OCI-LY1 (cell line): ENCODE measurements around the gene SLC41A2.

ENCODE experiments used
- H2AFZ ChIP-seq: fragments of 200-600 bp; sonication (generic), shearing (Covaris generic); 2 replicates; pipeline ENCODE4 v1.6.0; 2014; ENCODE audit warnings: antibody characterized with exemption, mild to moderate bottlenecking, low read length
- H3F3A ChIP-seq: fragments of 200-600 bp; sonication (generic), shearing (Covaris generic); 2 replicates; pipeline ENCODE4 v1.6.0; 2014; ENCODE audit warnings: mild to moderate bottlenecking, antibody characterized with exemption, low read length, moderate library complexity; ENCODE audit not compliant: insufficient read depth
- H3K27ac ChIP-seq: fragments of 200-600 bp; sonication (generic); 2 replicates; pipeline ENCODE4 v1.5.1; 2014; ENCODE audit warnings: low read length, mixed run types, mild to moderate bottlenecking, low read depth; ENCODE audit not compliant: poor library complexity, severe bottlenecking
- H3K27me3 ChIP-seq: fragments of 200-600 bp; sonication (generic); 2 replicates; pipeline ENCODE4 v1.6.0; 2014; ENCODE audit warnings: antibody characterized with exemption, mild to moderate bottlenecking, low read length, moderate library complexity; ENCODE audit not compliant: insufficient read depth
- H3K36me3 ChIP-seq: fragments of 200-600 bp; sonication (generic); 2 replicates; pipeline ENCODE4 v1.6.1; 2014; ENCODE audit warnings: mild to moderate bottlenecking, antibody characterized with exemption, low read length, moderate library complexity, mixed read lengths; ENCODE audit not compliant: insufficient read depth
- H3K4me1 ChIP-seq: fragments of 200-600 bp; sonication (generic); 2 replicates; pipeline ENCODE4 v1.5.1; 2014; ENCODE audit warnings: mild to moderate bottlenecking, low read length, moderate library complexity; ENCODE audit not compliant: insufficient read depth, severe bottlenecking
- H3K4me2 ChIP-seq: fragments of 200-600 bp; sonication (generic), shearing (Covaris generic); 2 replicates; pipeline ENCODE4 v1.6.1; 2014; ENCODE audit warnings: low read length
- H3K4me3 ChIP-seq: fragments of 200-600 bp; sonication (generic); 2 replicates; pipeline ENCODE4 v1.5.1; 2014; ENCODE audit warnings: low read length, low read depth, mild to moderate bottlenecking, mixed read lengths; ENCODE audit not compliant: poor library complexity, severe bottlenecking
- H3K79me2 ChIP-seq: fragments of 200-600 bp; shearing (Covaris generic); 2 replicates; pipeline ENCODE4 v1.6.1; 2016; ENCODE audit warnings: mixed run types, low read length, mixed read lengths; ENCODE audit not compliant: insufficient read depth
- H3K9ac ChIP-seq: fragments of 200-600 bp; sonication (generic), shearing (Covaris generic); 2 replicates; pipeline ENCODE4 v1.6.1; 2014; ENCODE audit warnings: mild to moderate bottlenecking, low read length, mixed read lengths
- H3K9me2 ChIP-seq: fragments of 200-600 bp; sonication (generic), shearing (Covaris generic); 2 replicates; pipeline ENCODE4 v1.6.1; 2014; ENCODE audit warnings: low read depth, mild to moderate bottlenecking, low read length, mixed read lengths
- H3K9me3 ChIP-seq: fragments of 200-600 bp; shearing (Covaris generic); 2 replicates; pipeline ENCODE4 v1.6.1; 2014; ENCODE audit warnings: low read length, mixed read lengths
- H4K20me1 ChIP-seq: fragments of 200-600 bp; sonication (generic), shearing (Covaris generic); 2 replicates; pipeline ENCODE4 v1.6.0; 2016; ENCODE audit warnings: mild to moderate bottlenecking, low read length; ENCODE audit not compliant: insufficient read depth
- CTCF ChIP-seq: fragments of 200-600 bp; sonication (generic), shearing (Covaris generic); IDR thresholded peaks from 2 replicates; pipeline ENCODE4 v1.5.1; 2017; ENCODE audit warnings: mild to moderate bottlenecking, antibody characterized with exemption, low read length, moderate library complexity, mixed read lengths
- EZH2 ChIP-seq: fragments of 200-600 bp; sonication (generic), shearing (Covaris generic); IDR thresholded peaks from 2 replicates; pipeline ENCODE4 v1.8.0; 2017; ENCODE audit warnings: borderline replicate concordance, mixed run types, mild to moderate bottlenecking, antibody characterized with exemption, low read length, moderate library complexity, mixed read lengths

The SLC41A2 gene

GRCh38 chr12:104991565-104992128 lies 33.6 kb upstream of the SLC41A2 start:
- Histone ChIP-seq H3K79me2 (peaks cover 13% of the 10 kb centered on the region), H3F3A (no peaks in the 10 kb centered on the region)

GRCh38 chr12:104990950-104991349 lies 32.9 kb upstream of the SLC41A2 start:
- Histone ChIP-seq H3K27ac (no peak overlapping the region), H2AFZ (no peak overlapping the region), H3K27me3 (no peaks in the 10 kb centered on the region), H3F3A (no peaks in the 10 kb centered on the region), H3K36me3 (peaks cover 62% of the 10 kb centered on the region), H3K4me1 (peaks cover 16% of the 10 kb centered on the region), H3K79me2 (peaks cover 14% of the 10 kb centered on the region), H3K9me3 (no peaks in the 10 kb centered on the region), H3K9ac (no peak overlapping the region), H3K4me2 (no peak overlapping the region), H3K4me3 (no peak overlapping the region), H4K20me1 (no peaks in the 10 kb centered on the region), H3K9me2 (no peaks in the 10 kb centered on the region)
- TF ChIP-seq EZH2 = no peak
- no peak for TF ChIP-seq CTCF

More at GRCh38 chr12:104991565-104992128, 33.6 kb upstream of the SLC41A2 start:
- Histone ChIP-seq H3K9me3 (no peaks in the 10 kb centered on the region), H4K20me1 (no peaks in the 10 kb centered on the region), H3K9ac (no peak overlapping the region), H2AFZ (no peak overlapping the region), H3K4me3 (no peak overlapping the region), H3K27ac (no peak overlapping the region), H3K27me3 (no peaks in the 10 kb centered on the region), H3K36me3 (peaks cover 67% of the 10 kb centered on the region), H3K4me2 (no peak overlapping the region), H3K9me2 (no peaks in the 10 kb centered on the region), H3K4me1 (peaks cover 16% of the 10 kb centered on the region)
- no peak for TF ChIP-seq EZH2
- TF ChIP-seq CTCF = no peak

- Histone ChIP-seq H3K27me3 (no peaks in the 10 kb centered on the region), H3F3A (no peaks in the 10 kb centered on the region), H3K4me3 (peak within 1 kb of the TSS; percentile 79), H2AFZ (peak within 1 kb of the TSS; percentile 91; the same call in 1 of the 2 replicates), H4K20me1 (no peaks in the 10 kb centered on the region), H3K4me1 (peaks cover 21% of the 10 kb centered on the region), H3K79me2 (peaks cover 14% of the 10 kb centered on the region), H3K4me2 (peak within 1 kb of the TSS; percentile 92), H3K9me3 (no peaks in the 10 kb centered on the region), H3K27ac (no peak within 1 kb of the TSS), H3K36me3 (peaks cover 23% of the 10 kb centered on the region), H3K9ac (peak within 1 kb of the TSS; percentile 64), H3K9me2 (no peaks in the 10 kb centered on the region)
- TF ChIP-seq EZH2 (no peak), CTCF (no peak)
Measured at GRCh38 chr12:104986022-104986941, 28.2 kb upstream of the SLC41A2 start, which contains the start of gene NOPCHAP1. TSS of gene NOPCHAP1 (plus strand) at chr12:104986316. CDS start at chr12:104986353, 37 bp downstream.
